Gastrocnemius medialis (tissue), 4 donors: Measurements from ENCODE around the gene EGLN1.

Source experiments
- CTCF ChIP-seq, 5 experiments: fragments of 450-650 bp in 3 of 5; fragments of 200-600 bp in 2 of 5; sonication (generic) in 2 of 5; IDR thresholded peaks in 4 of 5; conservative IDR thresholded peaks in 1 of 5; 1 replicate in 4 of 5; 2 replicates in 1 of 5; pipeline ENCODE4 v1.5.1; 2016 to 2019; ENCODE audit warnings: antibody characterized with exemption in 5 of 5, mild to moderate bottlenecking in 3 of 5, moderate library complexity in 3 of 5
- POLR2A ChIP-seq, 2 donors: fragments of 450-650 bp; IDR thresholded peaks; one replicate each; pipeline ENCODE4 v1.6.1; 2017; ENCODE audit warnings: antibody characterized with exemption in 2 of 2, mild to moderate bottlenecking in 2 of 2, moderate library complexity in 2 of 2

- no peak for TF ChIP-seq CTCF (IDR thresholded peaks at IDR 0.05 in 4 of 5, conservative IDR thresholded peaks at IDR 0.05 in 1 of 5)
- TF ChIP-seq POLR2A (IDR thresholded peaks at IDR 0.05), result peak; percentile 59 to 61
Measured at GRCh38 chr1:231414260-231415016, 7.6 kb downstream of the EGLN1 start.
